Stimulated activated naive B cell treated with anti-CD40 and anti-IgM and Interleukin-4, amounts not matched to agents 10 μg/mL and 1 μg/mL and 100 μg/mL, for 72 hours (primary cell): ENCODE data around the gene TPSAB1.
"Not testable (repeated sequence)": the region's sequence is repeated elsewhere in the genome, so short reads cannot be mapped to it uniquely, and the experiment has no call there.

Experiments used
- ATAC-seq, 2 donors: fragments of 150-1000 bp; cut with Tn5 transposase; replicated peaks; 2 replicates each; pipeline ENCODE4 v1.10.0; 2021; ENCODE audit warnings: moderate library complexity in 1 of 2
- DNase-seq: peaks from one replicate; pipeline ENCODE4 v3.0.0; 2021
- H3K27ac Mint-ChIP-seq: one replicate; pipeline ENCODE4 v1.8.0; 2022; ENCODE audit warnings: mild to moderate bottlenecking, mixed read lengths
- H3K27me3 Mint-ChIP-seq, 2 donors: one replicate each; pipeline ENCODE4 v1.8.0; 2022; ENCODE audit warnings: mixed read lengths in 2 of 2
- H3K36me3 Mint-ChIP-seq, 2 donors: one replicate each; pipeline ENCODE4 v1.8.0; 2022; ENCODE audit warnings: mixed read lengths in 2 of 2, mild to moderate bottlenecking in 1 of 2
- H3K4me1 Mint-ChIP-seq, 2 donors: one replicate each; pipeline ENCODE4 v1.8.0; 2022; ENCODE audit warnings: mixed read lengths in 2 of 2, mild to moderate bottlenecking in 1 of 2
- H3K4me3 Mint-ChIP-seq, 2 donors: one replicate each; pipeline ENCODE4 v1.8.0; 2022; ENCODE audit warnings: mild to moderate bottlenecking in 2 of 2, mixed read lengths in 2 of 2, moderate library complexity in 1 of 2
- H3K9me3 Mint-ChIP-seq, 2 donors: one replicate each; pipeline ENCODE4 v1.8.0; 2022; ENCODE audit warnings: mixed read lengths in 2 of 2, mild to moderate bottlenecking in 1 of 2

The TPSAB1 gene

GRCh38 chr16:1243363-1243762 lies 2.9 kb downstream of the TPSAB1 start:
- not testable (repeated sequence) for H3K4me1 Mint-ChIP-seq, H3K27ac Mint-ChIP-seq, H3K4me3 Mint-ChIP-seq, H3K9me3 Mint-ChIP-seq, ATAC-seq, H3K36me3 Mint-ChIP-seq, DNase-seq
- H3K27me3 Mint-ChIP-seq, result peaks cover 17 to 31% of the 10 kb centered on the region in 2 donors

GRCh38 chr16:1243907-1244850 lies 3.7 kb downstream of the TPSAB1 start:
- not testable (repeated sequence) for H3K36me3 Mint-ChIP-seq, ATAC-seq, H3K27ac Mint-ChIP-seq, H3K9me3 Mint-ChIP-seq, H3K4me1 Mint-ChIP-seq, H3K4me3 Mint-ChIP-seq, DNase-seq
- H3K27me3 Mint-ChIP-seq, result peaks cover 16 to 31% of the 10 kb centered on the region in 2 donors

- peaks cover 4 to 8% of the 10 kb centered on the region in 2 donors for H3K4me1 Mint-ChIP-seq
- H3K27me3 Mint-ChIP-seq, result peaks cover 16 to 31% of the 10 kb centered on the region in 2 donors
- peak; percentile 51 to 57 for ATAC-seq
- H3K27ac Mint-ChIP-seq, result no peak overlapping the region
- no peak overlapping the region for H3K4me3 Mint-ChIP-seq
- H3K36me3 Mint-ChIP-seq, result no peaks in the 10 kb centered on the region
- DNase-seq, result no peak
- no peaks in the 10 kb centered on the region for H3K9me3 Mint-ChIP-seq
Measured at GRCh38 chr16:1244881-1245280, 4.4 kb downstream of the TPSAB1 start.

GRCh38 chr16:1245452-1246020 lies 5.0 kb downstream of the TPSAB1 start:
- ATAC-seq (no peak), DNase-seq (no peak)
- peaks cover 16 to 31% of the 10 kb centered on the region in 2 donors for H3K27me3 Mint-ChIP-seq
- H3K9me3 Mint-ChIP-seq, result no peaks in the 10 kb centered on the region
- no peaks in the 10 kb centered on the region for H3K36me3 Mint-ChIP-seq
- H3K4me3 Mint-ChIP-seq, result no peak overlapping the region
- H3K4me1 Mint-ChIP-seq, result peaks cover 4 to 8% of the 10 kb centered on the region in 2 donors
- no peak overlapping the region for H3K27ac Mint-ChIP-seq

- peaks cover 16 to 31% of the 10 kb centered on the region in 2 donors for H3K27me3 Mint-ChIP-seq
- not testable (repeated sequence) for H3K4me3 Mint-ChIP-seq, H3K9me3 Mint-ChIP-seq, H3K4me1 Mint-ChIP-seq, ATAC-seq, H3K36me3 Mint-ChIP-seq, DNase-seq, H3K27ac Mint-ChIP-seq
Measured at GRCh38 chr16:1247903-1248537, 7.5 kb downstream of the TPSAB1 start.

- not testable (repeated sequence) for H3K4me3 Mint-ChIP-seq, DNase-seq, H3K27ac Mint-ChIP-seq, H3K36me3 Mint-ChIP-seq, H3K9me3 Mint-ChIP-seq, H3K4me1 Mint-ChIP-seq
- peak; percentile 64 to 72 for ATAC-seq
- H3K27me3 Mint-ChIP-seq, result peaks cover 16 to 26% of the 10 kb centered on the region in 2 donors
Measured at GRCh38 chr16:1249031-1249755, 8.7 kb downstream of the TPSAB1 start.

- ATAC-seq, H3K36me3 Mint-ChIP-seq, H3K4me3 Mint-ChIP-seq: not testable (repeated sequence)
Measured at GRCh38 chr16:1253701-1254364, 13.3 kb downstream of the TPSAB1 start.

GRCh38 chr16:1254821-1255220 lies 14.3 kb downstream of the TPSAB1 start:
- not testable (repeated sequence) for H3K27ac Mint-ChIP-seq, ATAC-seq, H3K9me3 Mint-ChIP-seq, H3K4me3 Mint-ChIP-seq, H3K36me3 Mint-ChIP-seq, DNase-seq, H3K4me1 Mint-ChIP-seq
- peaks cover 26 to 28% of the 10 kb centered on the region in 2 donors for H3K27me3 Mint-ChIP-seq

More at GRCh38 chr16:1253701-1254364, 13.3 kb downstream of the TPSAB1 start:
- not testable (repeated sequence) for DNase-seq, H3K9me3 Mint-ChIP-seq, H3K4me1 Mint-ChIP-seq, H3K27ac Mint-ChIP-seq
- H3K27me3 Mint-ChIP-seq, result peaks cover 18 to 19% of the 10 kb centered on the region in 2 donors

- peaks cover 33 to 34% of the 10 kb centered on the region in 2 donors for H3K27me3 Mint-ChIP-seq
- not testable (repeated sequence) for H3K4me1 Mint-ChIP-seq, H3K27ac Mint-ChIP-seq, ATAC-seq, H3K9me3 Mint-ChIP-seq, H3K4me3 Mint-ChIP-seq, H3K36me3 Mint-ChIP-seq, DNase-seq
Measured at GRCh38 chr16:1255276-1256122, 15.0 kb downstream of the TPSAB1 start, which contains the start of gene TPSD1. TPSD1 (plus strand) TSS chr16:1256069; CDS start chr16:1256281, 212 bp downstream.

- not testable (repeated sequence) for ATAC-seq, DNase-seq, H3K27ac Mint-ChIP-seq, H3K4me1 Mint-ChIP-seq, H3K36me3 Mint-ChIP-seq, H3K9me3 Mint-ChIP-seq, H3K4me3 Mint-ChIP-seq
- peaks cover 40 to 43% of the 10 kb centered on the region in 2 donors for H3K27me3 Mint-ChIP-seq
Measured at GRCh38 chr16:1256296-1256873, 15.9 kb downstream of the TPSAB1 start.

GRCh38 chr16:1256874-1257322 lies 16.4 kb downstream of the TPSAB1 start:
- no peak for ATAC-seq
- Mint-ChIP-seq H3K27me3 (peaks cover 44 to 48% of the 10 kb centered on the region in 2 donors), H3K4me3 (no peak overlapping the region), H3K27ac (no peak overlapping the region), H3K4me1 (peaks cover 6 to 7% of the 10 kb centered on the region in 2 donors), H3K9me3 (no peaks in the 10 kb centered on the region), H3K36me3 (no peaks in the 10 kb centered on the region)
- no peak for DNase-seq

GRCh38 chr16:1257561-1258224 lies 17.2 kb downstream of the TPSAB1 start:
- ATAC-seq (peak in 1 of 2 donors; percentile 22), DNase-seq (no peak)
- H3K36me3 Mint-ChIP-seq, result no peaks in the 10 kb centered on the region
- no peak overlapping the region for H3K4me3 Mint-ChIP-seq
- peaks cover 50 to 56% of the 10 kb centered on the region in 2 donors for H3K27me3 Mint-ChIP-seq
- no peaks in the 10 kb centered on the region for H3K9me3 Mint-ChIP-seq
- no peak overlapping the region for H3K27ac Mint-ChIP-seq
- H3K4me1 Mint-ChIP-seq, result peaks cover 6 to 7% of the 10 kb centered on the region in 2 donors
